ENCODE data around the gene MBD5. TPM values are rescaled to one million over a fixed set of nuclear protein-coding genes. Genes with fewer than 3 reads are reported as not detected.
"Not testable (repeated sequence)": the region's sequence is repeated elsewhere in the genome, so short reads cannot be mapped to it uniquely, and the experiment has no call there.

The MBD5 gene
- polyA plus RNA-seq, 3 donors from 2014 or later = 10.0 to 19.2 (median 14.3) TPM

- Mint-ChIP-seq H3K27me3 (ENCODE audit: low read depth in 3 of 3) (peaks cover 0 to 2% (median 0%) of the 10 kb centered on the region in 3 donors), H3K4me3 (no peak overlapping the region), H3K27ac (no peak overlapping the region), H3K36me3 (no peaks in the 10 kb centered on the region), H3K9me3 (no peaks in the 10 kb centered on the region), H3K4me1 (no peaks in the 10 kb centered on the region)
- DNase-seq = no peak
Measured at GRCh38 chr2:148534416-148535204, 513.7 kb downstream of the MBD5 start.

- Mint-ChIP-seq H3K9me3 (no peaks in the 10 kb centered on the region), H3K36me3 (no peaks in the 10 kb centered on the region), H3K27ac (peak overlapping the region in 1 of 6 donors; percentile 40), H3K4me3 (no peak overlapping the region), H3K27me3 (ENCODE audit: low read depth in 3 of 3) (peaks cover 0 to 3% (median 2%) of the 10 kb centered on the region in 3 donors), H3K4me1 (peaks cover 0 to 8% of the 10 kb centered on the region in 2 donors)
- no peak for DNase-seq
Measured at GRCh38 chr2:148538375-148538774, 517.5 kb downstream of the MBD5 start.

- H3K4me3 Mint-ChIP-seq = no peak overlapping the region
- no peak overlapping the region for H3K27ac Mint-ChIP-seq
- DNase-seq = no peak
Measured at GRCh38 chr2:148540022-148540421, 519.1 kb downstream of the MBD5 start.

GRCh38 chr2:148541792-148542191 is 520.9 kb downstream of the MBD5 start:
- Mint-ChIP-seq H3K36me3 (no peaks in the 10 kb centered on the region), H3K4me1 (peaks cover 9 to 15% of the 10 kb centered on the region in 2 donors), H3K4me3 (no peak overlapping the region), H3K9me3 (no peaks in the 10 kb centered on the region), H3K27me3 (ENCODE audit: low read depth in 3 of 3) (peaks cover 2 to 4% (median 3%) of the 10 kb centered on the region in 3 donors), H3K27ac (no peak overlapping the region)
- DNase-seq = no peak

More at GRCh38 chr2:148540022-148540421, 519.1 kb downstream of the MBD5 start:
- Mint-ChIP-seq H3K36me3 (no peaks in the 10 kb centered on the region), H3K27me3 (ENCODE audit: low read depth in 3 of 3) (peaks cover 0 to 4% (median 3%) of the 10 kb centered on the region in 3 donors), H3K4me1 (peaks cover 0 to 8% of the 10 kb centered on the region in 2 donors), H3K9me3 (no peaks in the 10 kb centered on the region)

GRCh38 chr2:148542614-148543013 is 521.7 kb downstream of the MBD5 start:
- Mint-ChIP-seq H3K27me3 (ENCODE audit: low read depth in 3 of 3) (peaks cover 2 to 6% (median 4%) of the 10 kb centered on the region in 3 donors), H3K9me3 (no peaks in the 10 kb centered on the region), H3K4me1 (peaks cover 9 to 15% of the 10 kb centered on the region in 2 donors), H3K36me3 (no peaks in the 10 kb centered on the region), H3K4me3 (no peak overlapping the region), H3K27ac (no peak overlapping the region)
- DNase-seq = no peak

GRCh38 chr2:148543088-148543540 is 522.2 kb downstream of the MBD5 start:
- H3K9me3 Mint-ChIP-seq; H3K4me3 Mint-ChIP-seq; DNase-seq; H3K36me3 Mint-ChIP-seq; H3K27ac Mint-ChIP-seq; H3K27me3 Mint-ChIP-seq (ENCODE audit: low read depth in 3 of 3): not testable (repeated sequence)
- H3K4me1 Mint-ChIP-seq = peaks cover 9 to 15% of the 10 kb centered on the region in 2 donors

- Mint-ChIP-seq H3K27ac (no peak overlapping the region), H3K4me1 (peaks cover 9 to 11% of the 10 kb centered on the region in 2 donors), H3K36me3 (no peaks in the 10 kb centered on the region), H3K9me3 (no peaks in the 10 kb centered on the region), H3K27me3 (ENCODE audit: low read depth in 3 of 3) (peaks cover 2 to 6% (median 4%) of the 10 kb centered on the region in 3 donors), H3K4me3 (no peak overlapping the region)
- DNase-seq = no peak
Measured at GRCh38 chr2:148545390-148546256, 524.7 kb downstream of the MBD5 start.

- Mint-ChIP-seq H3K27me3 (ENCODE audit: low read depth in 3 of 3) (peaks cover 2 to 4% (median 4%) of the 10 kb centered on the region in 3 donors), H3K27ac (no peak overlapping the region), H3K4me1 (peaks cover 8 to 9% of the 10 kb centered on the region in 2 donors), H3K36me3 (no peaks in the 10 kb centered on the region), H3K9me3 (no peaks in the 10 kb centered on the region), H3K4me3 (no peak overlapping the region)
- no peak for DNase-seq
Measured at GRCh38 chr2:148546270-148546669, 525.4 kb downstream of the MBD5 start.

GRCh38 chr2:148548716-148549400 is 528.0 kb downstream of the MBD5 start:
- H3K4me1 Mint-ChIP-seq = peaks cover 8 to 9% of the 10 kb centered on the region in 2 donors
- no peak for DNase-seq
- H3K36me3 Mint-ChIP-seq = no peaks in the 10 kb centered on the region
- H3K27me3 Mint-ChIP-seq (ENCODE audit: low read depth in 3 of 3) = peaks cover 0 to 3% (median 2%) of the 10 kb centered on the region in 3 donors
- H3K27ac Mint-ChIP-seq = no peak overlapping the region
- no peak overlapping the region for H3K4me3 Mint-ChIP-seq
- H3K9me3 Mint-ChIP-seq = no peaks in the 10 kb centered on the region

GRCh38 chr2:148552675-148553331 is 531.9 kb downstream of the MBD5 start:
- H3K4me3 Mint-ChIP-seq = no peak overlapping the region
- no peaks in the 10 kb centered on the region for H3K4me1 Mint-ChIP-seq
- H3K27me3 Mint-ChIP-seq (ENCODE audit: low read depth in 3 of 3) = no peaks in the 10 kb centered on the region
- H3K27ac Mint-ChIP-seq = no peak overlapping the region
- no peaks in the 10 kb centered on the region for H3K36me3 Mint-ChIP-seq
- DNase-seq = peak; percentile 30 to 44 (median 36)
- no peaks in the 10 kb centered on the region for H3K9me3 Mint-ChIP-seq

GRCh38 chr2:148553332-148553887 is 532.5 kb downstream of the MBD5 start:
- no peaks in the 10 kb centered on the region for H3K36me3 Mint-ChIP-seq
- no peak overlapping the region for H3K27ac Mint-ChIP-seq
- H3K9me3 Mint-ChIP-seq = no peaks in the 10 kb centered on the region
- H3K27me3 Mint-ChIP-seq (ENCODE audit: low read depth in 3 of 3) = no peaks in the 10 kb centered on the region
- DNase-seq = no peak
- no peak overlapping the region for H3K4me3 Mint-ChIP-seq
- H3K4me1 Mint-ChIP-seq = no peaks in the 10 kb centered on the region

- DNase-seq = no peak
- no peak overlapping the region for H3K27ac Mint-ChIP-seq
- no peaks in the 10 kb centered on the region for H3K4me1 Mint-ChIP-seq
- H3K4me3 Mint-ChIP-seq = no peak overlapping the region
- H3K36me3 Mint-ChIP-seq = no peaks in the 10 kb centered on the region
- H3K9me3 Mint-ChIP-seq = no peaks in the 10 kb centered on the region
- no peaks in the 10 kb centered on the region for H3K27me3 Mint-ChIP-seq (ENCODE audit: low read depth in 3 of 3)
Measured at GRCh38 chr2:148554459-148555247, 533.8 kb downstream of the MBD5 start.

Data from immature natural killer cell (primary cell).